Endothelial cell of umbilical vein (primary cell): ENCODE results near the gene NTN1. TPM values are rescaled to one million over a fixed set of nuclear protein-coding genes. Genes with fewer than 3 reads are reported as not detected.

Source experiments
- BruUV-seq: library from RNA; stranded (reverse); fragments of 400-500 nt; replicated peaks from 2 replicates; lab custom pipeline; 2021; lab: Mats Ljungman, UMichigan
- CTCF ChIA-PET: fragments of 300-600, 350-600 bp; sonication (Branson Sonifier 250); formaldehyde crosslinking; loops from one replicate; lab custom pipeline; 2021; ENCODE audit warnings: antibody characterized with exemption, inconsistent platforms; lab: Charles Lee
- POLR2A ChIA-PET: fragments of 300-600, 350-600 bp; sonication (Branson Sonifier 250); formaldehyde crosslinking; loops from one replicate; lab custom pipeline; 2021; ENCODE audit warnings: antibody characterized with exemption, inconsistent platforms; lab: Charles Lee
- DNase-seq: peaks from one replicate; pipeline ENCODE4 v3.0.0-alpha.2; 2011; ENCODE audit warnings: low read depth, low spot score
- FAIRE-seq: peaks from 2 replicates; lab custom pipeline; 2011; peaks lifted over from hg19 to GRCh38; lab: Jason Lieb, UNC
- H2AFZ ChIP-seq: 2 replicates; pipeline ENCODE4 v1.6.0; 2012; ENCODE audit warnings: low read depth, low read length, control low read depth, inconsistent platforms
- H3K27ac ChIP-seq: 2 replicates; pipeline ENCODE4 v1.5.1; 2011; ENCODE audit warnings: low read depth, mild to moderate bottlenecking, control low read depth, low read length, moderate library complexity; ENCODE audit not compliant: insufficient read depth
- H3K27me3 ChIP-seq, 2 experiments: 2 replicates each; pipeline versions ENCODE4 v1.6.0 to v1.6.1; 2011; ENCODE audit warnings: low read length in 2 of 2, mixed read lengths in 1 of 2; ENCODE audit not compliant: control insufficient read depth in 2 of 2, insufficient read depth in 2 of 2
- H3K36me3 ChIP-seq, 2 experiments: 2 replicates in 1 of 2; 3 replicates in 1 of 2; pipeline ENCODE4 v1.5.1; 2011; ENCODE audit warnings: low read length in 2 of 2, mild to moderate bottlenecking in 1 of 2, moderate library complexity in 1 of 2; ENCODE audit not compliant: control insufficient read depth in 2 of 2, insufficient read depth in 2 of 2; ENCODE audit errors: extremely low read depth in 1 of 2
- H3K4me1 ChIP-seq: 3 replicates; pipeline ENCODE4 v1.5.1; 2011; ENCODE audit warnings: mild to moderate bottlenecking, low read length; ENCODE audit not compliant: control insufficient read depth, insufficient read depth; ENCODE audit errors: extremely low read depth
- H3K4me2 ChIP-seq: 2 replicates; pipeline ENCODE4 v1.6.1; 2011; ENCODE audit warnings: low read length, control low read depth, mixed read lengths; ENCODE audit not compliant: insufficient read depth
- H3K4me3 ChIP-seq, 3 experiments: fragments of 200-600 bp in 1 of 3; sonication (generic), shearing (Covaris generic) in 1 of 3; replicated peaks in 1 of 3; 2 replicates each; pipeline ENCODE4 v1.5.1; 2011 to 2016; ENCODE audit warnings: control low read depth in 3 of 3, low read length in 3 of 3, mild to moderate bottlenecking in 2 of 3, inconsistent platforms in 1 of 3, low read depth in 1 of 3, moderate library complexity in 1 of 3; ENCODE audit not compliant: insufficient read depth in 1 of 3
- H3K79me2 ChIP-seq: 2 replicates; pipeline ENCODE4 v1.6.0; 2012; ENCODE audit warnings: low read length, inconsistent platforms; ENCODE audit not compliant: control insufficient read depth, insufficient read depth
- H3K9ac ChIP-seq: replicated peaks from 2 replicates; pipeline ENCODE3; 2011; ENCODE audit warnings: low read length, control low read depth; ENCODE audit not compliant: insufficient read depth; ENCODE audit errors: extremely low read depth
- H3K9me1 ChIP-seq: replicated peaks from 3 replicates; pipeline ENCODE4 v1.6.0; 2011; ENCODE audit warnings: mild to moderate bottlenecking, low read length; ENCODE audit not compliant: control insufficient read depth, insufficient read depth; ENCODE audit errors: extremely low read depth
- H3K9me3 ChIP-seq: replicated peaks from 2 replicates; pipeline ENCODE4 v1.5.1; 2012; ENCODE audit warnings: low read length, inconsistent platforms; ENCODE audit not compliant: control insufficient read depth, insufficient read depth
- H4K20me1 ChIP-seq: replicated peaks from 2 replicates; pipeline ENCODE3; 2011; ENCODE audit warnings: mild to moderate bottlenecking, low read length; ENCODE audit not compliant: control insufficient read depth, insufficient read depth; ENCODE audit errors: extremely low read depth
- CTCF ChIP-seq, 2 donors: IDR thresholded peaks; 1 replicate in 1 of 2; 2 replicates in 1 of 2; pipeline ENCODE4 v1.5.1; 2011; ENCODE audit warnings: low read length in 2 of 2, mild to moderate bottlenecking in 2 of 2, moderate library complexity in 2 of 2, control low read depth in 1 of 2, inconsistent platforms in 1 of 2, low read depth in 1 of 2; ENCODE audit not compliant: insufficient read depth in 1 of 2; ENCODE audit errors: extremely low read depth in 1 of 2
- EZH2 ChIP-seq: IDR thresholded peaks from 2 replicates; pipeline ENCODE4 v1.6.1; 2012; ENCODE audit warnings: borderline replicate concordance, low read depth, mild to moderate bottlenecking, moderate library complexity, low read length, inconsistent platforms; ENCODE audit not compliant: severe bottlenecking
- FOS ChIP-seq: IDR thresholded peaks from 2 replicates; pipeline ENCODE4 v1.6.1; 2011; ENCODE audit warnings: mild to moderate bottlenecking, low read length, moderate library complexity, borderline replicate concordance; ENCODE audit not compliant: insufficient read depth
- GATA2 ChIP-seq: IDR thresholded peaks from 2 replicates; pipeline ENCODE4 v1.7.0; 2011; ENCODE audit warnings: low read depth, mild to moderate bottlenecking, moderate library complexity, mixed read lengths, low read length; ENCODE audit not compliant: insufficient read length, insufficient read depth
- JUN ChIP-seq: IDR thresholded peaks from 2 replicates; pipeline ENCODE4 v1.6.1; 2011; ENCODE audit warnings: borderline replicate concordance, low read depth; ENCODE audit not compliant: insufficient read length, insufficient read depth
- MAX ChIP-seq: IDR thresholded peaks from 2 replicates; pipeline ENCODE4 v1.6.1; 2011; ENCODE audit not compliant: insufficient read depth, insufficient read length
- MYC ChIP-seq: IDR thresholded peaks from one replicate; pipeline ENCODE4 v1.6.1; 2011; ENCODE audit warnings: mild to moderate bottlenecking, low read depth, low read length
- POLR2A ChIP-seq: IDR thresholded peaks from 2 replicates; pipeline ENCODE4 v1.6.1; 2012; ENCODE audit warnings: low read depth, mild to moderate bottlenecking, control low read depth, low read length
- POLR2AphosphoS5 ChIP-seq: IDR thresholded peaks from 2 replicates; pipeline ENCODE4 v1.6.1; 2012; ENCODE audit warnings: low read depth, mild to moderate bottlenecking, control low read depth, low read length, moderate library complexity; ENCODE audit not compliant: insufficient read depth
- dilution Hi-C: fragments of 300-500 bp; cut with MboI; formaldehyde crosslinking; loops from one replicate; pipeline ENCODE4 v1.15.0; 2019; ENCODE audit warnings: low sequenced_read_pairs; ENCODE audit not compliant: extremely low pct_ligation_motif_present
- intact Hi-C: fragments of 100-400 bp; cut with micrococcal nuclease; formaldehyde crosslinking; loops from one replicate; pipeline ENCODE4 v1.10.0; 2022
- polyA plus RNA-seq, 4 experiments: library from polyadenylated mRNA; depleted of rRNA in 3 of 4; stranded (reverse) in 3 of 4; unstranded in 1 of 4; fragments of >200 nt; gene quantifications; 2 replicates each; pipeline versions ENCODE4 v1.2.1 to v1.2.3, GENCODE V29; 2011 to 2012; ENCODE audit warnings: missing spikeins in 1 of 4
- total RNA-seq: library from RNA; stranded (reverse); gene quantifications from 2 replicates; pipeline ENCODE4 v1.2.3, GENCODE V29; 2021

The NTN1 gene
- total and polyA plus RNA-seq, 2 donors (not counting 3 experiments of a cell fraction or from before 2014, with no cell fraction given), result 0.10 to 0.18 TPM

GRCh38 chr17:9115214-9116191, 94.2 kb downstream of the NTN1 start:
- Histone ChIP-seq H2AFZ (peak overlapping the region; percentile 28), H3K4me1 (no peaks in the 10 kb centered on the region), H3K9ac (no peak overlapping the region), H3K4me3 (no peak overlapping the region), H3K27me3 (no peaks in the 10 kb centered on the region), H3K9me1 (no peaks in the 10 kb centered on the region), H4K20me1 (no peaks in the 10 kb centered on the region), H3K36me3 (no peaks in the 10 kb centered on the region), H3K4me2 (peak overlapping the region; percentile 24), H3K27ac (no peak overlapping the region), H3K9me3 (no peaks in the 10 kb centered on the region), H3K79me2 (no peaks in the 10 kb centered on the region)
- dilution Hi-C loops, result no loop called here
- DNase-seq (peak; percentile 4), FAIRE-seq (no peak)
- BruUV-seq, result no TSS peak
- TF ChIP-seq POLR2A, result no peak
- TF ChIP-seq GATA2, result no peak
- no peak for TF ChIP-seq JUN
- no peak for TF ChIP-seq MYC
- TF ChIP-seq EZH2, result no peak
- no peak for TF ChIP-seq FOS
- TF ChIP-seq POLR2AphosphoS5, result no peak
- no peak for TF ChIP-seq CTCF (IDR thresholded peaks at IDR 0.05; ENCODE audit: extremely low read depth in 1 of 2, insufficient read depth in 1 of 2, low read depth in 1 of 2, low read length in 2 of 2)
- no peak for TF ChIP-seq MAX
- ChIA-PET CTCF (interaction anchor here (0.5 to 1.3 kb wide), 3 partner anchors 414 to 1573 kb away, joined by 3 read pairs; no protein-coding TSS in a partner anchor), POLR2A (no interaction called here)
- intact Hi-C loops, result no loop called here
